Activated T-cell treated with anti-CD3 and anti-CD28 coated beads for 4 hours (primary cell): ENCODE results near the gene CFAP74.

Experiments
- DNase-seq: peaks from one replicate; pipeline ENCODE4 v3.0.0-alpha.2; 2020

The CFAP74 gene

DNA sequence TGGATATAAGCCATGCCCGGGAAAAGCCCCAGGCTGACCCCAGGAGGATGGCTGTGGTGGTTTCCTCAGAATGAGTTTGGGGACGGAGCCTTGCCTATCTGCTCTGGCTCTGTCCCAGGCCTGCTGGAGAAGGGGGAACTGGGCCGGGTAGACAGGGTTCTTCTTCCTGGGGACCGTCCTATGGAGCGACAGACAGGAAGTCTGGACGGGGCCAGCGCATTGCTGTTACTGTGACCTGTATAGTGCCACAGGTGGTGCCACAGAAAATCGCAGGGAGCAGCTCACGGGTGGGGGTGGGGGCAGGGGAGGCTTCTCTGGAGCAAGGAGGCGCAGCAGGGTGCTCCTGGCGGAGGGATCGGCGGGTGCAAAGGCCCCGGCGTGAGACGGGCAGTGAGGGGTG lies 36.4 kb downstream of the CFAP74 start:
- no peak for DNase-seq

DNA sequence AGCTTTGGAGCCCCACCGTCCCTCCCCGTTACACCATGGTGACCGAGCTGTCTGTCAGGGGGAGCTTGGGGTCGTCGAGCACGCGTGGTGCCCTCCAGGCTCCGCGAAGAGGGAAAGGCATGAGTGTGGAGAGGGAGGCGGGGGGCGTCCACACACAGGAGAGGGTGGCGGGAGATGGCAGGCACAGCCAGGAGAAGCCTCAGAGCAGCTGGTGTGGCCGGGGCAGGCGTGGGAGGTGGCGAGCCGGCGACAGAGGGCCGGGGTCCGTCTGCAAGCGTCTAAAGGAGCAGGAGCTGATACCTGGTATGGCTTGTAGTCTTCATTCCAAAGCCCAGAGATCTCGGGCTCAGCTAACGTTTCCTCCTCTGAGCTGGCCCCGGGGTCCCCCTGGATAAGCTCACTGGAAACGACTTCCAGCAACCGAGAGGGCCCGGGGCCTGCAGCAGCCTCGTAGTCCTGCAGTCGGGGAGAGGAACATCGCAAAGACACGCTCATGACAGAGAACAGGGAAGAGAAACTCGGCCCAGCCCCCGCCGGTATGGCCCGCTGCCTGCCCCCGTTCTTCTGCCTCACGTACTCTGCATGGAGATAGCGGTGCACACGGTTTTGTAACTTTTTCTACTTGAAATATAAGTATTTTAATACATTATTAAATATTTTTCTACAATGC lies 37.4 kb downstream of the CFAP74 start:
- DNase-seq, result no peak

DNA sequence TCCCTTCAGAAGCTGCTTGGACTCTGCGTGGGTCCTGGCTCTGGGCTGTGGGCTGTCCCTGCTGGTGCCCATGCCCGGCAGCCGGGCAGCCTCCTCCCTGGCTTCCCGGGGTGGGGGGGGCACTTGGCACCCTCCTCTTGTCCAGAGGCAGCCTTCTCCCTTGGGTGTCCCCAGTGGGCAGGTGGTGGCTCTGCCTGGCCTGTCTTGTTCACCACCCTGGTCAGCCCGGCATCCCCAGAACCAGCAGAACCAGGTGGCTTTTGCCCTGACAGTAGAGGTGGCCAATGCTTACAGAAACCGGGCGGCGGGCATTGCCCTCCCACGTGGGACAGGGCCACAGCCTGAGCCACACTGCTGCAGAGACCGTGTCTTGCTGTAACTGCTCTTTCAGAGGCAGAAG lies 38.0 kb downstream of the CFAP74 start:
- no peak for DNase-seq

DNA sequence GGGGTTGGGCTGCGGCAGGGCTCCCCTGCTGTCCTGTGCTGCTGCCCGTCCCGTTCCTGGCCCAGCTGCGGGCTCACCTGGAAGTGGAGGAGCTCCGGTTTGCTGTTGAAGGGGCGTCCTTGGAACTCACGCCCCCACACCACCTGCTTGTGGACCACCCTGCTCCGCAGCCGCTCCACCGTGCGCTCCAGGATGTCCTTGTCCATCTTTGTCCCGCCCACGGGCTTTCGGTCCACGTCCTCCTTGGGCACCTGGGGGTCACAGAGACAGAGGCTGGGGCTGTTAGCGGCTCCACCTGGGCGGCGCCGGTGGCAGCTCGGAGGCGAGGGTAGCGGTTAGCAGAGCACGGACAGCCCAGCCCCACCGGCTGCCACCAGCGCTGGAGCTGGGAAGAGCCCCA lies 38.8 kb downstream of the CFAP74 start:
- no peak for DNase-seq

DNA sequence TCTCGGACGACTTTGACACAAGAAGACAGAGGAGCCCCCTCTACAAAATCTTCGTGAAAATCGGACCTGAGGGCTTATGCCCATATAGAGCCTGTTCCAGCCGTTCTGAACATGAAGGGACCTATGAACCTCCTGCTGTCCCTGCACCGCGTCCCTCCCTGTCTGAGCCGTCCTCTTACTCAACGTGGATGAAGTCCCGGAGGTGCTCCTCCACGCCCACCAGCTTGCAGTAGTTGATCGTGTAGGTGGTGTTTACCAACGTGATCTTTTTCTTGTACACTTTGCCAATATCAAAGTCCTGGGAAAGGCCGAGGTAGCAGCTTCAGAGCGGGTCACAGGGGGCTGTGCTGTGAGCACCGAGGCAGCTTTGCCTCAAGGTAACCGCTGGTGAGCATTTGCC lies 40.0 kb downstream of the CFAP74 start:
- no peak for DNase-seq

DNA sequence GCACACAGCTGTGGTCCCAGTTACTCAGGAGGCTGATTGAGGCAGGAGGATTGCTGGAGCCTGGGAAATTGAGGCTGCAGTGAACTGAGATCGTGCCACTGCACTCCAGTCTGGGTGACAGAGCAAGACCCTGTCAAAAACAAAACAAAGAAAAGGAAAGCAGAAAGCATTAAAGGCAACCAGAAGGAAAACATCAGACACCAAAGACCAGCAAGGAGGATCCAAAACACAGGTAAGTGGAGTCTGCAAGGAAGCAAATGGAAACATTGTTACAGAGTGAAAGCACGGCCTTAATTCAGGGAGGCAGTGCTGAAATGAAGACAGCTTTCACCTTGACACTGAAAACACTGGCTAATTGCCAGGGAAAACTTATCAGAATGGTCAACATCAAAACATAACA lies 40.8 kb downstream of the CFAP74 start:
- no peak for DNase-seq

DNA sequence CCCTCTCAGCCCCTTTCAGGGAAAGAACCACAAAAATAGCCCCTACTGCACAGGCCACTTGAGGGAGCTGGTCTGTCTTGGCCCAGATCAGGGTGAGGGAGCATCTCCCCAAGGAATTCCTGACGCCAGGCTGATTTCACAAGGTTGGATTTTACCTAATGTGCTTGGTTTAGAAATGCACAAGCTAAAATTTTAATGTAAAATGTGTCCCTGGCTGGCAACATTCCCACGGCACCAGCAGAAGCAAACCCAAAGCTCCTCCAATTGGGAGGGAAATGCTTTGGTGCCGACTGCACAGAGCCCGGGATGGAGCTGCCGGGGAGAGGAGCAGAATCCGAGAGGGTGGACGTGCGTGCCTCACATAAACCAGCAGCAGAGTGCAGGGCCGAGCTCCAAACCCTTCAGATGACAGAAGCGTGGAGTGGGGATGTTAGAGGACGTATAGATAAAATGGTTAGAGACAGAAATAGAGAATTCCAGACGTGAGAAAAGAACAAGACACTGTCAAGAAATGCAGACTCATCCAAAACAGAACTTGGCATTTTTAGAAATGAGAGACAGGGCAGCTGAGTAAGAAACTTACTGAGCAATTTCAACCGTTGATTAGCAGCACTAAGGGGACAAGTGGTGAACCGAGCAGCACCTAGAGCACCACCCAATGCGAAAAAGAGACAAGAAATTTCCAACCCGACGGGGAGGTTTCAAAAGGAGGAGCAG lies 42.9 kb downstream of the CFAP74 start:
- no peak for DNase-seq

DNA sequence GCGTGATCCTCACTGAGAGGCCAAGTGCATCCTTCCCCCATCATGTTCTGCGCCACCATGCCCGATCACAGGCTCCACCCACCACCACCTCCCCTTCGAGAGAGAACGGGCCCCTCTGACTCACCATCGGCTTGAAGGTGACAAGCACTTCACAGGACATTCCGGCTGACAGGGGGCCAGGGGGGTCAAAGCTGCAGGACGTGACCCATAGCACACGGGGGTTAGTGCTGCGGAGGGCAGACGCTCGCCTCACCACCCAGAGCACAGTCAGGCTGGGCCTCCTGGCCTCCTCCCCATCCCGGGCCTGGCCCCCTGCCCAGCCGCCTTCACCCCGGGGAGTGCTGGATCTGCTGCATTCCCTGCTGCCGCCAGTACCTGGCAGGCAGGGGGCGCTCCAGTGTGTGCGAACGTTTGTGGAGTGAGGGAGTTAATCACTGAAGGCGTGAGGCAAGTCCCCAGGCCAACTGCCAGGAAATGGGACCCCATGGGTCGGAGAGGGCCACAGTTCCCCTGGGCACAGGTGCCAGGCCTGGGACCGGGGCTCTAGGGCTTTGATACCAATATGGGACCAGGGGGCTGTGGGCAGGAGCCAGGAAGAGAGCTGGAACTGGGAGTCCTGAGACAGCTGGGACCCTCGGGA lies 43.6 kb downstream of the CFAP74 start:
- DNase-seq, result peak; percentile 44

DNA sequence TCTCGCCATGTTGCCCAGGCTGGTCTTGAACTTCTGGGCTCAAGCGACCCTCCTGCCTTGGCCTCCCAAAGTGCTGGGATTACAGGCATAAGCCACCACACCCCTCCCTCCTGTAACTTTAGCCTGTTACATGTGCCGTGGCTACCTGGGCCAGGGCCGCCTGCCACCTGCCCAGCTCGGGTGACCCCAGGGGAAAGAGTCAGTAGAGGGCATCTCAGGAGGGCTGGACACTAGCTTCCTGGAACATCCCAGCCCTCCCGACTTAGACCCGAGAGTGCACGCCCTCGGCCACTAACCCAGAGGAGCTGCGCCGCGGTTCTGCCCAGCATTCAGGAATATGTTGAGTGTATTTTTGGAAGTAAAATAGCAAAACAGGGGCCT lies 44.1 kb downstream of the CFAP74 start:
- no peak for DNase-seq

DNA sequence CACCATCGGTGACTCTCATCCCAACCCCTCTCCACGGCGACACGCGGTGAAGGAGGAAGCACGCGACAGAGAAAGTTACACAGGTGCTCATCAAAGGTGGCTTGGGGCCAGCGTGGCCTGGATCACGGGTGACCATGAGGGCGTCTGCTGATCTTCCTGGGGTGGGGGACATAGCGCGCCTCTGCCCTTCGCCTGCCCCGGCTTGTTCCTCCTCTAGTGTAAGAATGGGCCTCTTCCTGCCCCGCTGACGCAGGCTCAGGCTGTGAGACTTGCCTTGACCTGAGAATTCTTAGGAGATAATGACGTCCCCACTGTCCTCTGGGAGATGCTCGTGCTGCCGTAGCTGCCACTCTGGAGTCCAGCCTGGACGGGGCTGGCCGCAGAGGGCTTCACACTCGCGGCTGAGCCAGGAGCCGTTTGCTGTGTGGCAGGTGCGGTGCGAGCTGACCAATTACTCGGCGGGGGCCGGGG lies 45.5 kb downstream of the CFAP74 start:
- DNase-seq, result no peak

DNA sequence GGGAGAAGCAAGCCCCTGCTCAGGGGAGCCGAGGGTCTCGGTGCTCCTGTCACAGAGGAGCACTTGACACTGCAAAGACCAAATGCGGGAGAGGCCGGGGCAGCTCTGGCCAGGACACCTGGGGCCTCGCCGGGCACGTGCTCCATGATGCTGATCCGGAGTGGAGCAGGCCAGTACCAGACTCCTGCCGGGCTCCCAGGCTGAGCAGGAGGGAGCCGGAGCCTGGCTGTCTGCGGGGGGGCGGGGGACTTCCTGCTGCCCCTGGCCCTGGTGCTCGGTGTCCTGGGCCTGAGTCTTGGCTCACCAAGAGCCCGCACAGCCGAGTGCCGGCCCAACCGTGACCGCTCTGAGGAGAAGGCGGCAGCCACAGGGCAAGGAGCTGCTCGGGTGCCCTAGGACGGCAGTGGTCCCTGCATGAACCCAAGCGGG lies 46.0 kb downstream of the CFAP74 start:
- DNase-seq, result no peak

DNA sequence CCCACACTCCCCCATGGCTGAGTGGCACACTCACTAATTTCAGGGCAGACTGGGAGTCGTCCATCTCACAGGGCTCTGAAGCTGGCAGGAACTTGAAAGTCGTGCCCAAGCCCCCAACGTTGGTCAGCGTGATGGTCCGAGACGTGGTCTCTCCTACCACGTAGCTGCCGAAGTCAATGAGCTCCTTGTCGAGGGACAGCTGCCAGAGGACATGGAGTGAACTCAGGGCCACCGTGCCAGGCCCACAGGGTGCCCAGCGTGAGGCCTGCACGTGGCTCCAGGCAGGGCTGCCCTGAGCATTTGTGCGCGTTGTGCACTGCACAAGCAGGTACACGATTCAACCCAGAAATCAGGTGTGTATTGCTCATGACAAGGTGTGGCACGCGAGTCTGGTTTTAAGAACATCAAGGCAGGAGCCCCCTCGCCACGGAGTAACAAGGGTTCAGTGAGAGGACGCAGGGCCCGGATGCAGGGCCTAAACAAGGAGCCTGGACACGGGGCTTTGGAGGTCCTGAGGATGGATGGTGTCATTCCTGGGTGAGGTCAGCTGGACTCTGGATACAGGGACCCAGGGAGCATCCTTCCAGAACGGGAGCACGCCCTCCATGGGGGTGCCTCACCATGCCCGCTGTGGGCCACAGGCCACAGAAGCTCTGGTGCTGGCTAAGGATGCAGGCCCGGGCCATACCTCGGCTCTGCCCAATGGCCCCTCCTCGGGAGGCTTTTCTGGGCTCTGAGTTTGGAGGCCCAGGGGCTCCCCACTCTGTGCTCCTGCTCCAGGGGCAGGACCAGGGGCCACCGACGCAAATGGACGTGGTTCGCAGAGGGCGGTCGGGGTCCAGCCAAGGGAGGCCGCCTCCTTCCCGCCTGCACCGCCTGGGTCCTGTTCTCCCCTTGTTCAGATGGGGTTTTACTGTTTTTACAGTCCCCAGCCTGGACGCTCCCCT lies 46.7 kb downstream of the CFAP74 start:
- DNase-seq, result no peak

DNA sequence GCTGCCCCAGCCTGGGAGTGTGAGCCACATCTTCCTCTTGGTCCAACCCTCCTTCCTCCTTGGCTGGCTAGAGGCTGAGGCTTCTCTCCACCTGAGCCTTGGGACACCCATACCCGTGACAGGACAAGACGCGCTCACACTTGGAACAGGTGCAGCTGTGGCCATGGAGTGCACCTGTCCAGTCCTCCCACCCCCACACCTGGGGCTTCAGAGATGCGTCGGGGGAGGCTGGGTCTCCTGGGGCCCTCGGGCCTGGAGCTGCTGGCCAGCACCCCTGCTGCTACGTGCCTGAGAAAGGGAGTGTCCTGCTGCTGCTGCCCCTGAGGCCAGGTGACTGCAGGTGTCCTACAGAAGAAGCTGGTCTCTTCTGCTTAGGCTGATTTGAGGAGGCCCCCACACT lies 47.5 kb downstream of the CFAP74 start:
- DNase-seq, result no peak

DNA sequence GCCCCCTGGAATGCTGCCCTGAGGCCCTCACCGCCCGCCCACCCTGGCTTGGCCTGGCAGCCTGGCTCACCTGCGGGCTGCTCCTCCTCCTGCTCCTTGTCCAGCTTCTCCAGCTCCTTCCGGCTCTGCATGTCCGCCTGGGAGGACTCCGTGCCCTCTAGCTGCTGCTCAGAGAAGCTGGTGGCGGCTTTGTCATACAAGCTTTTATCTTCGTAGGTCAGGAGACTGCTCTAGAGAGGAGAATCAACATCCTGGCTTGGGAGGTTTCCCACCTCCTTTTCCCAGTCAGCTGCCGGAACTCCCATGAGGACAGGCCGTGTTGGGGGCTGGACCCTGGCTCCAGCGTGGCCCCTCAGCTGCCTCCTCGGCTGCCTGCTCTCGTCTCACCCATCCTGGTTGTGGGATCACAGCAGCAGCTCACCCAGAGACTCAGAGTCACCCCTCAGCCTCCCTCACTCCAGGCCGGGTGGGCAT lies 47.9 kb downstream of the CFAP74 start:
- DNase-seq, result no peak

DNA sequence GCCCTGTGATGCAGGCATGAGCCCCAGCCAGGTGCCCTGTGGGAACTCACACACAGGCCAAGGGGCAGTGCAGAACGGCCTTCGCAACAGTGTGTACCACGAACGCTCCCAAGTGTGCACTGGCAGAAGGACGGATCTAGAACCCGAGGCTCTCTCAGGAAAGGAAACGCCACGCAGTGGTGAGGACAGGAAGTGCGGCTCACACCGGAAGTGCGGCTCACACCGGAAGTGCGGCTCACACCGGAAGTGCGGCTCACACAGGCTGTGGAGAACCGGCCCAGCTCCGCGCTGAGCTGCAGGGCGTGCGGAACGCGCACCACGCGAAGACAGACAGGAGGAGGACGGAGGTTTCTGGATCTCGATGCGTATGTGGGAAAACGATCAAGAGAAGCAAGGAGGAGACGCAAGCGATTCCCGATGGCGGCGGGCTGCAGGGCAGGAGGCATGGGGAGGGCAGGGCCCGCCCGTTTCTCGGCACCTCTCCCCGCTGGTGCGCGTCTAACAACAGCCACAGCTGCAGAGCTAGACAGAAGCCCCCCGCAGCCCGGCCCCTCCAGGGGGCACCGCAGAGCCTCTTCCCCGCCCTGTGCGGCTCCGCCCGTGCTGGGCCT lies 48.6 kb downstream of the CFAP74 start:
- no peak for DNase-seq

DNA sequence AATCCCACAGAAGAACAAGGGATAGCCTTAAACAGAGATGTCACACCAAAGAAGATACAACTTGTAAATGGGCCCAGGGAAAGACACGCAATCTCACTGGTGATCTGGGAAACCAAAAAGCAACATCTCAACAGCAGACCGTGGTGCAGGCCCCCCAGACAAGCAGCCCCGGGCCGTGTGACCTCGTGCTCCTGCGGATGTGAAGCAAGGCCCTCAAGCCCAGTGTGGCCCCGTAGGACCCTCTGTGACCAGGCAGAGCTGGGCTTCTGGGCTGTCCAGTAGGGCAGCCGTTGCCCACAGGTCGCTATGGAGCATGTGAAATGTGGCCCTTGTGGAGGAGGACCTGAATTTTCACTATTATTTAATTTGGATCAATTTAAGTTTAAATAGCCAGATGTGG lies 49.6 kb downstream of the CFAP74 start:
- no peak for DNase-seq

DNA sequence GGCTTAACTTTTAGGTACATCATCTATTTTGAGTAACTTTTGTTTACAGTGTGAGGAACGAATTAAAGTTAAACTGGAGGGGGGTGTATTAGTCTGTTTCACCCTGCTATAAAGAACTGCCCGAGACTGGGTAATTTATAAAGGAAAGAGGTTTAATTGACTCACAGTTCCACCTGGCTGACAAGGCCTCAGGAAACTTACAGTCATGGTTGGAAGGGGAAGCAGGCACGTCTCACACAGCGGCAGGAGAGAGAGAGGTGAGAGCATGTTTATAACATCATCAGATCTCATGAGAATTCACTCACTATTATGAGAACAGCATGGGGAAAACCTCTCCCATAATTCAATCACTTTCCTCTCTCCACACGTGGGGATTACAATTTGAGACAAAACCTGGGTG lies 52.6 kb downstream of the CFAP74 start:
- DNase-seq, result no peak

DNA sequence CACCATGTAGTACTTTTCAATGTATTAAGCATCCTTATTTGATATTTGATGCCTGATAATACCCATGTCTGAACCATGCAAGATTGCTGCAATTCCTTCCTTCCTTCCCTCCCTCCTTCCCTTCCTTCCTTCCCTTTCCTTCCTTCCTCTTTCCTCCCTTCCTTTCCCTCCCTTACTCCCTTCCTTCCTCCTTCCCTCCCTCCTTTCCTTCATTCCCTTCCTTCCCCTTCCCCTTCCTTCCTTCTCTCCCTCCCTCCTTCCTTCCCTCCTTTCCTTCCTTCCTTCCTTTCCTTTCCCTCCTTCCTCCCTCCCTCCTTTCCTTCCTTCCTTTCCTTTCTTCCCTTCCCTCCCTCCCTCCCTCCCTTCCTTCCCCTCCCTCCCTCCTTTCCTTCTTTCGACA lies 54.8 kb downstream of the CFAP74 start:
- DNase-seq, result no peak

DNA sequence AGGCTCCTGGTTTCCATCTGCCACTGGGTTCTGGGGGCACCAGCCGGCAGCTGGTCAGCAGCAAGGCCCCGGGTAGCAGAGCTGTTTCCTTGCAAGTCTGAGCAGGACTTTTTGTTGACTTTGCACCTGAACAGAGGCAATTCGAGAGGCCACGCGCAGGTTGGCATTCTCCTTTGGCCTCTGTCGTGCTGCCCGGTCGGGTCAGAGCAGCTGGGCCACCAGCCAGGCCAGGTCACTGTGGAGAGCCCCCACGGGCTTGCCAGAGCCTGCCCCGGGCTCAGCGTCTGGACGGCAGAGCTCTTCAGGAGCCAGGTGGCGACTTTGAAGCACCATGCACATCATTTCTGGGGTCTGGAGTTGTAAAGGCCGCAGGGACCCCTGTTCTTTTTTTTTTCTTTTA lies 56.1 kb downstream of the CFAP74 start:
- DNase-seq, result no peak

DNA sequence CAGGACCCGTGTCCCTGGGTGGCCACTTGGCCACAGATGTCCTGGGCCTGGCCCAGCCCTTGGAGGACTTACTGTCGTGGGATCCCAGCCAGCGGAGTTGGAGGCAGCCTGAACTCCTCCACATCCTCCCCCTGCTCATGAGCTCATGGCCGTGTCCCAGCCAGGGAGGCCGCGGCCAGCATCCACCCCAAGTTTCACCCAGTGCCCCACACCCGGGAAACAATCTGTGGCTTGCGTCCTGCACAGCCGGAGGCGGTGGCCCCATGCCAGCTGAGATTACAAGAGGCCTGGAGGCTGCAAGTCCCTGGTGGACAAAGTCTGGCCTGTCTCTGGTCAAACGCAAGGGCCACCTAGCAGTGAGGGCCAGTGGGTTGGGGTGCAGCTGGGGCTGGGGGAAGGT lies 57.0 kb downstream of the CFAP74 start:
- no peak for DNase-seq

DNA sequence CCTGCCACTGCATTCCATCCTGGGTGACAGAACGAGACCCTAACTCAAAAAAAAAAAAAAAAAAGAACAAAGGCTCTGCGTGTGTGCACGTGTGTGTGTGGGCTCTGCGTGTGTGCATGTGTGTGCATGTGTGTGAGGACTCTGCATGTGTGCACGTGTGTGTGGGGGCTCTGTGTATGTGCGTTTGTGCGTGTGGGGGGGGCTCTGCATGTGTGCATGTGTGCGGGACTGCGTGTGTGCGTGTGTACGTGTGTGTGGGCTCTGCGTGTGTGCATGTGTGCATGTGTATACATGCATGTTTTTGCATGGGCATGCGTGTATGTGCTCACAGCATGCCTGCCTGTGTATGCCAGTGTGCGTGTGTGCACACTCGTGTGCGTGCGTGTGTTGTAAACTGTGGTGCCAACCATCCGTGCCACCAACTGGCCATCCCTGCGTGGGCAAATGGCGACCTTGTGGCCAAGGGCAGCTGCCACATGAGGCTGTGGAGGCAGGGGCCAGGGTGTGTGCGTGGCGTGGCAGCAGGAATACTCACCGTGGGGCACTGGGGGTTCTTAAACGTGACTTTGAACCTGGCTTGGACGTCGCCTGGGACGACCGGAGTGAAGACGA lies 57.7 kb downstream of the CFAP74 start:
- no peak for DNase-seq
